SHP77 (cell line): Measurements from ENCODE around the gene MAEA.
"Not testable (repeated sequence)": the region's sequence is repeated elsewhere in the genome, so short reads cannot be mapped to it uniquely, and the experiment has no call there.

ENCODE experiments used
- DNase-seq, 2 experiments: peaks; one replicate each; lab custom pipeline; 2025; lab: John Stamatoyannopoulos, UW

Gene MAEA

DNA sequence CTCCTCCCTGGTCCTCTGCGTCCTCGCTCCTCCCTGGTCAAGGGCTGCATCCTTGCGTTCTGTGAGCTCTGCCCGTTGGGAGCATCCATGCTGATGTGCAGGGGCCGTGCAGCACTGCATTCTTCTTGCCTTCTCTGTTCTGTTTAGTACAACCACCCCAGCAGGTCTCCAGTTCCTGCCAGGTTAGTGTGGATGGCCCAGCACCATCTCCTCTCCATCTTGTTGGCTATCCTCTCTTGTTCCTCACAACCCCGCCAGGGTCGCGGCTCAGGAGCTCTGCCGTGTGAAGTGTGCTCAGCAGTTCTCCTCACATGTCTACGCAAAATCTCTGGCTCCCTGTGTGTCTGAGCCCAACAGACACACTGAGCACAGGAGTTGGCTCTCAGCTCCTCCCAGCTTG lies 10.4 kb upstream of the MAEA start:
- no peak for DNase-seq

DNA sequence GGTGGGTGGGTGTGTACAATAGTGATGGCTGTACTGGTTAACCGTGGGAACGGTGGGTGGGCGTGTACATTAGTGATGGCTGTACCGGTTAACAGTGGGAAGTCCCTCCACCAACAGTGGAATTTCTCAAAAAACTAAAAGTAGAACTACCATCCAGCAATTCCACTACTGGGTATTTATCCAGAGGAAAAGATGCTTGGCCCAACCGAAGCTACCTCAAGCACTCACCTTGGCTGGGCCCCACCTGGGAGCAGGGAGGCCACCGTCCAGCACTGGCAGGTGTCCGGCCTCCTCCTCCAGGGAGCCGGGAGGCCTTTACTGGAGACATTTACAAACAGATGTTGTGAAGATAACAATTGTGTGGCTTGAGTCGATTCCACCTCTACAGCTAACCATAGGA lies 6.0 kb upstream of the MAEA start:
- no peak for DNase-seq

DNA sequence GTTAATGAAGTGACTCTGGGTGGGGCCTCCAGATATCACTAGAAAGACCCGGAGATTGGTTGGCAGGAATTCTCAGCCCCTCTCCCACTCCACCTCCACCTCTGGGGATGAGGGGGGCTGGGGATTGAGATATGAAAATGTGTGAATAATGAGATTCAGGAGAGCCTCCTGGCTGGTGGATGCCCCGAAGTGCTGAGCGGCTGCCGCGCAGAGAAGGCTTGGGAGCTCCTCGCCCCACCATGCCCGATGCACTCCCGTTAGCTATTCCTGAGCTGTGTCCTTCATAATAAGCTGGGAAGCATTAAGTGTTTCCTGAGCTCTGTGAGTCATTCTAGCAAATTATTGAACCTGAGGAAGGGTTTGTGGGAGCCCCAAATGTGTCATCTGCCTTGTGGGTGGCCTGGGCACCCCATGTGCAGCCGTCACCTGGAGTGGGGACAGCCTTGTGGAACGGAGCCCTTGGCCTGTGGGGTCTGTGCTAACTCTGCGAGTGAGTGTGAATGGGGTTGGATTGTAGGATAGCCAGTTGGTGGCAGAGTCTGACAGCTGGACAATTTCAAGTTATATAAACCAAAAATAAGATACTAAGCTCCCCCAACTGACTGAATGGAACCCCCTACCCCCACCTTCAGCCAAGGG lies 4.4 kb upstream of the MAEA start:
- no peak for DNase-seq

DNA sequence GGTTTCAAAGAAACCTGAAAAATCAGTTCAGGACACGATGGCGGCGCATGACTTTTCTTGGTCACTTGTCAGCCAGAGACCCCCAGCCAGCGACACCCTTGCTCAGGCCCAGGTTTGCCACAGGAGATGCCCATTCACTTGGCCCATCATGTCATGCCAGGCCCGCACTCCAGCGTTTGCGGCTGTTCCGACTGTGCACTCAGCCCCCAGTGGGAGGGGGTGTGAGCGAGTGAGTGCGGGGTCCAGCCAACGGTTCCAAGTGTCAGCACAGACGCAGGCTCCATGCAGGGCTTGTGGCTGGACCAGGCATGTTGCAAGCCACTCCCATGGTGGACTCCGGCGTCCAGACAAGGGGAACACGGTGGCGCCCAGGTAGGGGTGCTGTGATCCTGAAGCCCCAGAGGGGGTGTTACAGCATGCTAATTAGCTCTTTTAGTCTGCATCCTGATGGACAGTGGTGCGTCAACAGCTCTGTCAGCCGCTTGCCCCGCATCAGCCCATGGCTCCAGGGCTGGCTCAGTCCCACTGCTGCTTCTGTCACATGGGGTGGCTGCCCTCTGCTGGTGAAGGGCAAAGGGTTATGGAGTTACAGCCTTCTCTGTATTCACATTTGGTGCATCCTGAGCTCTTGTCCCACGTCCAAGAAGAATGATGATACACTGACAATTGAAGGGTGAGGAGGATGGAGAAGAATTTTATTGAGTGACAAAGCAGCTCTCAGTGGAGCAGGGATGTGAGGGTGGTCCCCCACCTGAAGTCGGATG lies 3.7 kb upstream of the MAEA start:
- DNase-seq, result peak in 1 of 2 experiments; percentile 1

DNA sequence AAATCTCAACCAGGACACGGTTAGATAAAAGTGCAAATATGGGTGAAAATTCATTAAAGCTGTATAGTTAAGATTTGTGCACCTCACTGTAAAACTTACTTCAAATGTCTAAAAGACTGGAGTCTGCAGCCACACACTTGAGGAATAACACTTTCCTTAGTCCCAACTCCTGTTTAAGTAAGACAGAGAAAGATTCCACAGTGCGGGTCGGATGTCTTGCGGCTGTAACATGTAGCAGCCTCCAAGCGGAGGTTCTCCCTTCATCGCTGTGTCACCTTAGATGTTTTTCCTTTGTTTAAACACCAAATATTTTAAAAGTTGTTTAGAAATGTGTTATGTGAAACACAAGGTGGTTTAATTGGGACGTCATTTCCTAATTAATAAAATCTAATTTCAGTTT lies 905 bp upstream of the MAEA start:
- no peak for DNase-seq

DNA sequence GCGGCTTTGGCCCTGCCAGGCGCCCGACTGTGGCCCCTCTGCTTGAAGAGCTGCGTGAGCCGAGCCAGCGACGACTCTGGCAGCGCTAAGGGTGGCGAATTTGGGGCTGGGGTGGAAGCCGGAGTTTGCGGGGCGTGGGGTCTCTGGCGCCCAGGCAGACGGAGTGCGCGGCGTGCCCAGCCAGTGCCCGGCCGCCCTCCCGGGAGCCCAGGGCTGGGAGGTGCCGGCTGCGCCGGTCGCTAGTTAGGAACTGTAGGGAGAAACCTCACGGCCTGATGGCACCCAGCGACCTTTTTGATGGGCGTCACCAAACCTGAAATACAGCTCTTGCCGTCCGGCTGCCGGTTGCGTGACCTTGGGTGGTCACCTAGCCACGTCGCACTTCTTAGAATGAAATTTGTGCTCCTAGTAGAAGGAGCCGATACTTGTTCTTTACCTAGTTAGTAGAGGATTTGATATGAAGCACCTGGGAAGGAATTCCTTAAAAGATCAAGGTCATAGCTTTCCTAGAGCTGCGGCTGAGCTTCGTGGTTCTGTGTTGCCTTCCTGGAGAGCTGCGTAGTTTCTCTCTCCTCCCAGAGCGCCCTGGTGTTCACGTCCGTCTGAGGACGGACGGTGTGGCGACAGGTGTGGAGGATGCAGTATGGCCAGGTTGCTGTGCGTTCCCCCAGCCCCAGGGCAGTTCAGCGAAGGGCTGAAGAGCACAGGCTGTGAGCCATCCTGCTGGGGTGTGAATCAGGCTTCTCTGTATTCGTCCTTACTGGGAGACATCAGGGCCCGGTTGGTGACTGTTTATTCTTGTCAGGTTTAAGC lies 680 bp downstream of the MAEA start:
- DNase-seq, result no peak

DNA sequence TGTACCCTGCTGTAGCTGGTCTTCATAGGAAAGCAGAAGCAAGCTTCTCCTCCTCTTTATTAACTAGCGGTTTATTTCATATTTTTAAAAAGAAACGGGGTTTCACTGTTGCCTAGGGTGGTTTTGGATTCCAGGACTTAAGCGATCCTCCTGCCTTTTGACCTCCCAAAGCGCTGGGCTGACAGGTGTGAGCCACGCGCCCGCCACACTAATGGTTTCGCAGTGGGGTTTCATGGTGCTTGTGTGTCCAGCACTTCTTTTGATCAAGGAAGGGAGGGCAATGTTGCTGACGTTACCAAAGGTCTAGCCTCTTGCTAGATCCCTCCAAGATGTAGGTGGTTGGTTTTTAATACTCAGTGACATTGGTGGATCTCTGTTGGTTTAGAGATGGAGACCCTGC lies 1.4 kb downstream of the MAEA start:
- no peak for DNase-seq

DNA sequence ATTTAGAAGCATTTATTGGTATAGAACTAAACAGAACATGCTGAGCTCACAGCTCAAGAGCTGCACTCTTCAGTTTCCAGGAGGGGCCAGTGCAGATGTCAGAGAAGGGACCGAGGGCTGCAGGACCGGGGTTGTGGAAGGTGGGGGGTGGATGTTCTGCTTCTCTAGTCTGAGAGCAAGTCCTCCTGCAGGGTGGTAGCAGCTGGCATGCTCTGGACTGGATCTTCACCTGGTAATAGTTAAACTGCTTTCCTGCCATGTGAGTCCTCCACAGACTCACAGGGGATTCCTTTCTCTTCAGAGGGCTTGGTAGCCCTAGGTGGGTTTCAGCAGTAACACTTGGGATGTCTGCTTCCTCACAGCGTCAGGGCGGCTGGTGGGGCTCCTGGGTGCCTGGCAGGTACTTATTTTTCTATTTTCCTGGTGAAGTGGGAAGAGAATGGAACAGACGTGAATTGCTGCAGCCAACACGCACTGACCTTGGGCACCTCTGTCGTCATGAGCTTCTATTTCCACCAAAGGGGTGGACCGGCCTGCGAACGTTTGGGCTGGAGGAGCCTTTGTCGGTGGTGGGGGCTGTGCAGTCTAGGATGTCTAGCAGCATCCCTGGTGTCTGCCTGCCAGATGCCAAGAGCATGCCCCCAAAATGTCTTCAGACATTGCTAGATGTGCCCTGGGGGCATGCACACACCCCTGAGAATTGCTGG lies 2.5 kb downstream of the MAEA start:
- DNase-seq, result no peak

DNA sequence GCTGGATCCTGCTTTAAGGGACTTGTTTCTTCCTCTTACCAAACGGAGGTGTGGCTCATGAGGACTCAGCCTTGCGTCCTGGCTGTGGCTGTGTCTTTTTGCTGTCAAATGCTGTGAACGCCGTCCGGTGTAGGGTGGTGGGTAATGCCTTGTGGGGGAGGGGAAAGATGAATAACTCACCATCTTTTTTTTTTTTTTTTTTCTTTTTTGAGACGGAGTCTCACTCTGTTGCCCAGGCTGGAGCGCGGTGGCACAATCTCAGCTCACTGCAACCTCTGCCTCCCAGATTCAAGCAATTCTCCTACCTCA lies 3.0 kb downstream of the MAEA start:
- DNase-seq, result not testable (repeated sequence)

DNA sequence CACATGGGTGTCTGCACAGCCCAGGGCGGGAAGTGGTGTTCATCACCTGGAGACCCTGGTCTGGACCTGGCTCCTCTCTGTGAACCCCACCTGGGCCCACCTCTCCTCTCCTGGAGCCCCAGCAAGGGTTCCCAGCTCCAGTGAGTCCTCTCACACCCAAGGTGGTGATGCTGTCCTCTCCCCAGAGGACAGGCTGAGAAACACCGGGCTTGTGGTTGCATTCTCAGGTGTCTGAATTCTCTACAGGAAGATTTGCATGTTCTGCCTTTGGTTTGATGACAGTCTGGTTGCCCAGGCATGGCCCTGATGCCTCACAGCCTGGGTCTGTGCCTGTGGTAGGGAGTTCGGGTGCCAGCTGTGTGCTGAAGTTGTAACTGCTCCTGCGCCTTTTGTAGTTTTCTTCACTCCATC lies 3.8 kb downstream of the MAEA start:
- no peak for DNase-seq

DNA sequence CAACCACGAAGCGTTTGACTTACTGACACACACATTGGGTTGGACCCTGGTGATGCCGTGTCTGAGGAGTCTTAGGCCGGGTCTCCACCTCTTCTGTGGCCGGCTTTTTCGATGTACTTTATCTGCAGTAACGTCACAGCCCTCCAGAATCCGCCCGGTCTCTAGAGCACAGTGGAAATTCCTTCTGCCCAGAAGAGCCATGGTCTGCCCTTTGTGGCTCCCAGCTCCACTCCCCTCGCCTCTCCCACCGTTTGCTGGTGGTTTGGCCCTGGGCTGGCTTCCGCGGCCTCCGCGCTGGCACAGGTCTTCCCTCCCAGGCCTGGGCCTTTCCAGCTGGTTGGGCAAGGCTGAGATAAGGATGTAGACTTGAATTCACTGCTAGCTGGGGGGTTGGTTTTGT lies 4.3 kb downstream of the MAEA start:
- DNase-seq, result no peak

DNA sequence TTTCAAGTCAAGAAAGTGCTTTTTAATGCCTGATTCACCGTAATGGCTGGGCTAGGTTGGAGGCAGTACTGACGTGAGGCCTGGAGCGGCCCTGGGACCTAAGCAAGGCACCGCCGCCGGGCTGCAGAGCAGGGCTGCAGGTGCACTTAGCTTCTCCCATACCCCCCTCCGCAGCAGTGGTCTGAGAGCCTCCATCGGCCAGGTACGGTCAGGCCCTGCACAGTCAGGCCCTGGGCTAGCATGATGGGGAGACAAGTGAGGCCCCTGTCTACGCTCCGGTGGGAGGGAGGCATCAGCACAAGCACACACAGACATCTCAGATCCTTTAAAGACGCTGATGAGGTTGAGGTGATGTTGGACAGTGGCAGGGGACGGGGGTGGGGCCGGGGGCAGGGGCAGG lies 4.7 kb downstream of the MAEA start:
- DNase-seq, result no peak

DNA sequence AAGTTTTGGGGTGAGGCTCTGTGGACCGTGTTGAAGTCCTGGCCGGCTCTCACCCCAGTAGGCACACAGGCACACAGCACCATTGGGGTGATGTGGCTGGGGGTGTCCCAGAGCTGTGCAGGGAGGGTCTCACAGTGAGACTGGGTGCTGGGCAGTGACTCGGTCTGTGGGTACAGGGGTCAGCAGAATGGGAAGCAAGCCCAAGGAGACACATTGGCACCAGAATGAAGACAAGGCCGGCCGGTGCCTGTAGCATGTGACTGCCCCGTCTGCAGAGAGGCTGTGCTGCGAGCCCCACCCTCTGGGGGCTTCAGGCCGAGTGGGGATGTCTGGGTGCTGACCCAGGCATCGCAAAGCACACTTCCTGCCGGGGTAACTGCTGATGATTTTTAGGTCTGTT lies 5.2 kb downstream of the MAEA start:
- no peak for DNase-seq

DNA sequence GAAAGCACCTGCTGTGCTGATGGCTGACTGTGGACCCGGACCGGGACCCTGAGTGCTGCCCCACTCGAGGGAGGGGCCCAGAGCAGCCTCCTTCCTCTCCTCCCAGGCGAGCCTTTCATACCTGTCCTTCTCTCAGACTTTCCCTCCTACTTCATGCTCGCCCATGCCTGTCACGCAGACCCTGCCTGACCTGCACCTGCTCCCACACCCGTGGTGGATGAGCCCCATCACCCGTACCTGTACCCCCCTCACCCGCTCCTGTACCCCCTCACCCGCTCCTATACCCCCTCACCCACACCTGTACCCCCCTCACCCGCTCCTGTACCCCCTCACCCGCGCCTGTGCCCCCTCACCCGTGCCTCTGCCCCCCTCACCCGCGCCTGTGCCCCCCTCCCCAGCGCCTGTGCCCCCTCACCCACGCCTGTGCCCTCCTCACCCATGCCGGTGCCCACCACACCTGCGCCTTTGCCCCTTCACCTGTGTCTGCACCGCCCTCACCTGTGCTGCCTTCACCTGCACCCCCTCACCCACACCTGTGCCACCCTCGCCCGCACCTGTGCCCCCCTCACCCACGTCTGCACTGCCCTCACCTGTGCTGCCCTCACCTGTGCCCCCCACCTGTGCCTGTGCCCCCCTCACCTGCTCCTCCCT lies 5.8 kb downstream of the MAEA start:
- DNase-seq, result no peak

DNA sequence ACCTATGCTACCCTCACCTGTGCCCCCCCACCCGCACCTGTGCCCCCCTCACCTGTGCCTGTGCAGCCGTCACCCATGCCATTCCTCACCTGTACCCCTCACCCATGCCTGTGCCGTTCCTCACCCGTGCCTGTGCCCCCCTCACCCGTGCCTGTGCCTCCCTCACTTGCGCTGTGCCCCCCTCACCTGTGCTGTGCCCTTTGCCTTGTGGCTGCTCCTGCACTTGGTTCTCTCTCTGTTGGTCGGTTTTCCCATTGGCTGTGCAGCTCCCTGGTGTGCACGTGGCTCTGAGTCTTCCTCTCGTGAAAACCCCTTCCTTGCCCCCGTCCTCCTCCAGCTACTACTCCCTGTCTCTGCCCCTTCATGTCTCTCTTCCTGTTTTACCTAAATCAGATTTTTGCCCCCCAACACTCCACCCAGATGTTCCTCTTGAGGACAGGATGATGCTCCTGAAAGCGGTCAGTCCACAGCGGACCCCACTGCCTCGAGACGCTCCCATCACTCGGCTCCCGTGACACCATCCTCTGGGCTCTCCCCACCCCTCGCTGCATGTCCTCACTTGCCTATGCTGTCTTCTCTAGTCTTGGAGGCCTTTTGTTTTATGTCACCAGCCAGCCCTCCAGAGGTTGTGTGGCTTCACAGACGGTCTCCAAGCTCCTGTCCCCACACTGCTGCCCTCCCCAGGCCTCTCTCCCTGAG lies 6.8 kb downstream of the MAEA start:
- no peak for DNase-seq

DNA sequence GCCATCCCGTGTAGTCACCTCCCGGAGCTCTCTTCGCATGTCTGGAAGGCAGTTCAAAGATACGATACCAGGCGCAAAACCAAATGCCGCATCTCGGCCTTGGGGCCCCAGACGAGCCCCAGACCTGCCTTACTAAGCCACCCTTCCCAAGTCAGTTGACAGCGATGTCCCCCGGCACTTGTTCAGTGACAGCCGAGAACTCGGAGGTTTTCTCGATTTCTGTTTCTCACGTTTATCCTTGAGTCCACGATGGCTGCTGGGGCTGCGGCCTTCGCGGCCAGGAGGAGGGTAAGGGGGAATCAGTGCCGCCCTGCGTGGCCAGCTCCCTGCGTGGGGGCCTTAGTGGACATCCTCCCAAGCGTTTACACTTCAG lies 7.3 kb downstream of the MAEA start:
- DNase-seq, result no peak

DNA sequence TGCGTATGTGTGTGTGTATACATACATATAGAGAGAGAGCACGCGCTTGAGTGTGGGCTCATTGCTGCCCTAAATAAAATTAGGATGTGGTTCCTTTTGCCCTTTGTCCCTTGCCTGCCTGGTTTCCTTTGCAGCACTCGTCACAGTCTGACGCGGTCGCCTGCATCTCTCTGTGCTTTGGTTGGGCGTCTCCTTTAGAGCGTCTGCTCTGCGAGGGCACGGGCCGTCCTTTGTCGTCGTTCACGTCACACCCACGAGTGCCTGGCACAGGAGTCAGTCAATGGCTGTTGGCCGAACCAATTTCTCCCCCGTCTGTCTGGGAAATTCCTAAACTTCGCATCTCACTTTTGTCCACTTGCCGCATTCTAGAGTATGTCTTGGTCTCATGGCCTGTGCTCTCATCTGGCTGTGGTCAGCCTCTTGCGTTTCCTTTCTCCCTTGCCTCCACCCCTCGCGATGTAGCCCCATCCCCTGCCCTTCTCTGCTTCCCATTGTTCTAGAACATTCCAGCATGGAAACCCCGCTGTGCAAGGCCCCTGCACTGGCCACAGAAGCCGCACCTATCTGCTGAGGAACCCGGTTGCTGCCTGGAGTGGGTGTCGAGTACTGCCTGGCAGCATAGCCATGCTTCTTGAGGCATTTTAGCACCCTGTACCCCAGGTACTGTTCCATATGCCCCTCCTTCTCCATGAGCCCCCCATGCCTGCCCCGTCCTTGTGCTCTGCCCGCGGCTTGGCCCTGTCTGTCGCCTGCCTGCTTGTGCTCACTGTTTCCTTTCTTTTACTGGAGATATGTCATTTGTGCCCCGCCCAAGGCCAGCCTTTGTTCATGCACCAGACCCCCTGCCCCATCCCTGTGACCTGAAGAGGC lies 8.0 kb downstream of the MAEA start:
- no peak for DNase-seq

DNA sequence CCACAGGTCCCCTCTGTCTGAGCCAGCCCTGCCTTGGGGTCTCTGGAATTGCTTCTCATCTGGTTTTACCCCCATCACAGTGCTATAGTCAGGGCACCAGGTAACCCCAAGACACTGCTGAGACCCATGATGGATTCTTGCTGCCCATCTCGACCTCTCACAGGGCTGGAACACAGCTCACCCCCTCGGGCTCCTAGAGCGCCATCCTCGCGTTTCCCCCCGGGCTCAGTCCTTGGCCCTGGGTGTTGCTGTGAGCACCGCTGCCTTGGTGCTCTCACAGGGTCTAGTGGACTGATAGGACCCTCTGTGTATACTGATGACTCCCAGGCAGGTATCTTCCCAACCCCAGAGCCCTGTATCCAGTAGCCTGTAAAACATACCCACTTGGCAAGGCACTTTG lies 8.8 kb downstream of the MAEA start:
- no peak for DNase-seq

DNA sequence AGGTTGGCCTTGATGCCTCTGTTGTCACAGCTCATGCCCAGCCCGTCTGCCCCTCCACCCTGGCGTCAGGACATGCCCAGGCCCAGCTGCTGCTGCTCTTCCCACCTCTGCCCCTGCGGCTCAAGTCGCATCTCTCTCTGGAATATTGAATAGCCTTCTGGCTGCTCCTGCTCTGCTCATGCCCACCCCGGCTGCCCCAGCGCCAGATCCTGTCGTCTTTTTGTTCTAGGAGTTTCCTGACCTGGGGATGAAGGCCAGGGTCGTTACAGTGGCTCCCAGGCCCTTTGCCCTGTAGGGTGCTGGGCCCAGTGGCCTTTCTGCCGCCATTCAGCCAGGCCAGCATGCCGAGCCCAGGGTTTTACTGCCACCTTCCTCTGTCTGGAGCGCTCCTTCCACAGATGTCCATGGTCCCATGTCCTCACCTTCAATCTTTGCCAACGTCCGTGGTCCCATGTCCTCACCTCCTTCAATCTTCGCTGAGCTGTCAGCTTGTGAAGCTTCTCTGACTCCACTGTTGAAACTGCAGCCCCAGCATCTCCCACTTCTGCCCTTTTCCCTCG lies 9.7 kb downstream of the MAEA start:
- DNase-seq, result no peak
